HG02884 (cell line): ENCODE measurements around the gene NTM.

Experiments
- ATAC-seq: cut with Tn5 transposase; IDR thresholded peaks from one replicate; pipeline ENCODE4 v1.9.1; 2021; ENCODE audit warnings: mild to moderate bottlenecking, moderate library complexity; ENCODE audit not compliant: unreplicated experiment

NTM gene

DNA sequence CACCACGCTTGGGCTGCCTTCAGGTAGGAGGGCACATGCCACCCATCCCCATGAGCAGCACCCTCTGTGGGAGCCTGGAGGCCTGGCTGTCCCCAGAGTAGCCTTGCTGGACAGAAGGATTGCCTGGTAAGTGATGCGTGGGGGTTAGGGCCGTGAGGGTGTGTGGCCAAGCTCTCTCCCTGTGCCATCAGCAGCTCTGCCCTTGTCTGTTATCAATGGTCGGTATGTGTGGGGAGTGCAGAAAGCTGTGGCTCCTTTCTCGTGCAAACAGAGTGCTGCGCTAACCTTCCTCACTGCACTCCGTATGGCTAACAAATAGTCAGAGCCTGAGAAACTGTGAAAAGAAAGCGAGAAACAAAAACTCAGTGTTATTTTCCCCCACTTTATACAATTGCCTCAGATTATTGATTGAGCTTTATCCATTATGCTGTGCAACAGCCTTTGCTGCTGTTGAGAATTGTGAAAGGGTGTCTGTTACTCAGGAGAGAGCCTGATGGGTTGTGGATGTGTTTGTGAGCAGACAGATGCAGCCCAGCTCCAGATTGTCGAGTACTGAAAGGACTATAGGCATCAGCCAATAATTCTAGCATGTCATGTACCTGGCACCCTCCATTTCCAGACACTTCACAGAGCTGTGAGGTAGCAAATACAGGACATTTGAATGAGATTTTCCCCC is 432.2 kb downstream of the NTM start:
- no peak for ATAC-seq

DNA sequence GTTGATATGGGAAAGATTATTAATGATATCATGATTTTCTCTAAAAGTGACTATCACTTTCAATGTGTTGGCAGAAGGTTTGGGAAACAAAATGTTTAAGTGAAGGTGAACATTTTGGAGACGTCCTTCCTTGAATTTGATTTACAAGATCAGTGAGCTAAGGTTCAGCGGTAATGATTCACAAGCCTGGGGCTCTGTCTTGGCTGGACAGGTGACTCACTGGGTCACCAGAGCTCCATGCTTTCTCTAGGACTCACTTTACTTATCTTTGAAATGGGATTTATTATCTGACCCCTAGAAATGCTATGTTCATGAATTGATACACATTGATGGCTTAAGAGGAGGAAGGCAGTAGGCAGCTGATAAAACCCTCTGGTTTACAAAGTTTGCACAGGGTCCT is 437.5 kb downstream of the NTM start:
- ATAC-seq: no peak

DNA sequence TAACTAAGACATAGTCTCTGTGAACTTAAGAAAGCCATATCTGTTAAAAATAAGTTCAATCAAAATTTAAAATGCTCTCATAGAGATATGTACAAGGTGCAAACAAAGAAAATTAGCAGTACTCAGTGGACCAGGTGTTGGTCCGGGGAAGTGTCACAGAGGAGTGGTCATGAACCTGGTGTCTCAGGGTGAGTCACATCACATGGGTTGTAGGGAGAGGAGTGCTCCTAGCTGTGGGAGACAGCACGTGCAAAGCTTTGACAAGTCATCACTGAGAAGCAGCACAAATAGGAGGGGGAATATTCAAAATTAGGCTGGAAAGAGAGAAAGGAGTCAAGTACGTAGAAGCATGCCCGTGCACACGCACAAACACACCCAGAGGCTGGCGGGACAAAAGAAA is 438.1 kb downstream of the NTM start:
- no peak for ATAC-seq

DNA sequence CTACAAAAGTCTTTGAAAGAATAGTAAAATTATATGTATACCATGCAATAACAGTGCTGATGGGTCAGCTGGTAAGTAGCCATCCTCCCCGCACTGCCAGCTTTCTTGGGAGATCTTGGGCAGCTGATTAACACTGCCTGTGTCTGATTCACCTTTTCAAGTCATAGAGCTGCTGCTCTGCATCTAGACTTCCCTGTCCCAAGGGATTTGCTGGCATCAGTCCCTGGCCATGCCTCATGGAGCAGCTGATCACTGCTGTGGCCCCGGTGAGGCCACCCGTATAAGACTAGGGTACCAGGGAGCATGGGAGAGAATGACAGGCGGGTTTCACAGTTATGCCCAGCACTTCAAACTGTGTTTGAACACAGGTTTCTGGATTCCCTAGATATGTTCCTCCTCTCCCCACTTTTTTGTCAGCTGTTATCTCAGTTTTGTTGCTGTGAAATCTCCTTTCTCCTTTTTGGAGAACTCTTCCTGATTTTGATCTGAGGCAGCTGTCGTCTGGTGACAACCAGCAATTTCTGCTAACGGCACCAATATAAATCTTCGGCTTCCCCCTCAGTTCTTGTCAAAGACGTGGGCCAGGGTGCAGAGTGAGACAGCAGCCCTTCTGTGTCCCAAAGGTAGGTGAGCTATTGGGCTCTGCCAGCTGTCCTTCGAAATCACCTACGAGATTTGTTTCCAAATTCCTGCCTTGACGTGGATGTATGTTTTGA is 438.9 kb downstream of the NTM start:
- ATAC-seq: no peak

DNA sequence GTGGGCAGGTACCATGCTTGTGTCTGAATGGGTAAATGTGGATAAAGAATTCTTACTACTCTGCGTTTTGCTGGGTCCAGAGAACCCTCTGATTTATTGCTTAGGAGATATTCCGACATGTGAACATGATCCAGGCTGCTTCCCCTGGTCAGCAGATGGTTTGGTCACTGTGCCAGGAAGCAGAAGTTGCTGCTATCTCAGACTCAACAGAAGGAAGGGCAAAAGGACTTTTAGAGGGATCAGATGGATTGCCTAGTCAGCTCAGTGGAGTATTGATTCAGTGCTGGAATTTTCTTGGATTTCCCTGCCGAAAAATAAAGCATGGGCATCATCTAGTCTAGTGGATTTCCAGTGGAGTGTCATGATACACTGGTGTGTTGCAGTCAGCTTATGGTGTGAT is 440.1 kb downstream of the NTM start:
- ATAC-seq: no peak

DNA sequence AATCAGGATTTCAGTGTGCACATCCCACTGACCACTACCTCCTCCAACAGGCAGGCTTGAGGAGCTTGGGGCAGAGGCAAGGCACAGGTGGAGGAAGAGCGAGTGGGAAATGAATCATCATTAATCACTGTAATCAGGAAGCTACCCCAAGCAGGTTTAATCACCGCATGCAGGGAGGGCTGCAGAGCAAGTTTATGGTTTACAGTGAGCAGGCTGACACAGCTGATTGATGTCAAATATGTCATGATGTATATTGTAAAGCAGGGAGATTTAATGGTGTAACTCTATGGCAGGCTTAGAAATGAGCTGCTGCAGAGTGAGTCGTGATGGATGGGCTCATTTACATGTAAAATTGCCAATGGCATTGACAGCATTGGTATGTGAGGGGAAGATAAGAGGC is 441.0 kb downstream of the NTM start:
- no peak for ATAC-seq

DNA sequence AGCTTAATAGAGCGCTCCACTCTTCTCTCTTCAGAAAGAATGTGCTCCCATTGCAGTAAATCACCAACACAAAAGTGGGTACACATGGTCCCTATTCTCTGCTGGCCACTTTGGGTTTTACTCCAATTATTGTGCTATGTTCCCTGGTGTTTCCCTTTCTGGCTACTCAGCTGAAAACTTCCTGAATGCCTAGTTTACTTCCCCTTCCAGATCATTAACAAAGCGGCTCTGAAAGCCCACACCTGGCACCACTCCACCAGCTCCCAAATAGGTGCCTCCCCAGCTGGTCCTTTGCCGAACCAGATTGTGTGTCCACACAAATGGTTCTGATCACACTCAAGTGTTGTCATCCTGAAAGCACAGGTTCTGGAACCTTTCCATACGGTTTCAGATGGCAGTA is 443.7 kb downstream of the NTM start:
- no peak for ATAC-seq

DNA sequence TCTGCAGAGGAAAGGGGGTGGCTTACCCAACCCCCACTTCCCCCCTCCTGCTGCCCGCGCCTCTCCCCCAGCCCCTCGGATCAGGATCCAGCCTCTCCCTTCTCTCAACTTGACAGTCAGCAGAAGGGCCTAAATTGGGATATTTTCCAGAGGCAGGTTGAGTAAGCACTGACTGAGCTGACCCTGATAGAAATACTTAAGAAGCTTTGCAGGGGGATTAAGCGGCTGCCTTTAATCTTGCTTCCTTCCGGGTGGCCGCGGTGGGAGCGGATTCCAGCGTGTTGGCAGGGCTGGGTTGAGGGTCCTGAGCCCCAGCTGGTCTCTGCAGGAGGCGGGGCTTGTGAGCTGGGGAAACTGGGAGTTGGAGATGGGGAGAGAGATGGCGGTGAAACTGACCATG is 445.2 kb downstream of the NTM start:
- no peak for ATAC-seq

DNA sequence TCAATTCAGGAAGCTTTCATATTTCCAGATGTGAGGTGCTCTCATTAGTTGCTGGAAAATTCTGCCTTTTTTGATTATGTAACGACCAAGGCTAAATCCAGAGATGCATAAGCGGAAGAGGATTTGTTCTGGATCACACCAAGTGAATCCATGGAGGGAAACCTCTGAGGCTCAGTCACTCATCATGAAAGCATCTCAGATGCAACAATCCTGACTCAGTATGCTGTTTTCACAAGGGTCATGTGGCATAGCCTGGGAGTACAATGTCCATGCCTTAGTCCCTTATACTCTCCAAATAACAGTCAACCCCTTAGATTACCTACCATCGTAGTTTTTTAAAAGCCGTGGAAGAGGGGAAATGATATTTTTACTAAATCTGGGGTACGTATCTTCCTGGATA is 445.6 kb downstream of the NTM start:
- ATAC-seq: no peak

DNA sequence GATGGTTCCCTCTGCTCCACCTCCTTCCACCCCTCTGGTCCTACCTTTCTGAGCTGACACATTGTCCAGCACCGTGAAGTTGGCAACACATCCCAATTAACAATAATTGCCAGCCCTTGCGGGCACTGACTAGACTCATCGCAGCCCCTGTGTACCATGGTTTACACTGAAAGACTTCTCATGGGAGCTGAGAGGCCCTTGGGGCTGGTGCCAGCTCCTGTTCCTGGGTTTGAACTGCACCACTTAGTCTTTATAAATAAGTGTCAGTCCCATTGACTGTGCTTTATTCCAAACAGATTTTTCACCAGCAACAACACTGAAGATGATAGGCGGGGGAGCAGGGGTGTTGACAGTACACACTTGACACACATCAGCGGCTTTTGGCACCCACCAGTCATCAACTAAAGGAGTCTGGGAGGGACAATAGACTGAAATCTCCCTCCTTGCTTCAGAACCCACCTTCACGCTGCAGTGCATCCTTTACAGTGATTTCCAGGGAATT is 447.3 kb downstream of the NTM start:
- ATAC-seq: no peak

DNA sequence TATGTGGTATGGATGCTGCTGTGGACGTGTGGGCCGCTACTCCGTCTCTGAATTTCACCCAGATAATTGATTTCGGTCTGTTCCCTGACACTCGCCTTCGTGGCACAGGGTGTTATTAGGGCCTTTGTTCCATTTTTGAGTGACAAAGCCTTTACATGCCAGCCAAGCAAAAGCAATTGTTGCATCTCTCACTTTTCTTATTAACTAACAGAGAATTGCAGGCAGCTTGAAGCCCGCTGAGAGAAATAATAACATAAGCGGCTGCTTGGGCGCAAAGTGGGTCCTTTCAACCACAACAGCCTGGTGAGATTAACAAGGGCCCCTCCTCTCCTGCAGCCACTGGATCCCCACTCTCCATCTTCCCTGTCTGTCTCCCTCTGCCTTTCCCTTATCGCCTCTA is 449.4 kb downstream of the NTM start:
- ATAC-seq: no peak

DNA sequence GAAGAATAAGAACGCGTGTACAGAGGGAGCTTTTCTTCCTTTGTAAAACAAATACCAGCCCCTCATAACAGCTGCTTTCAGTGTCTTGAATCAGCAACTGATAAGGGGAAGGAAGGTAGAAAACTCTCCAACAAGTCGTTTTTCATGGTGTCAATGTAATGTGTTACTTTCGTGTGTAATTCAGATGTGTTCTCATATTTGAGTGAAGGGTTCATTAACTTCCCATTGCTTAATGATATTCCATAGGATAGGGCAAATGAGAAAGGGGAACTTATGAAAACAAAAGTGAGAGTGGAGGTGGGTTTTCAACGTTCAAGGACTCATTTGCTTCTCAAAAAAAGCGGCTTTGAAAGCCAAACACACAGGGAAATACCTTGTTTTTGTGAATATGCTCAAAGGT is 452.1 kb downstream of the NTM start:
- no peak for ATAC-seq

DNA sequence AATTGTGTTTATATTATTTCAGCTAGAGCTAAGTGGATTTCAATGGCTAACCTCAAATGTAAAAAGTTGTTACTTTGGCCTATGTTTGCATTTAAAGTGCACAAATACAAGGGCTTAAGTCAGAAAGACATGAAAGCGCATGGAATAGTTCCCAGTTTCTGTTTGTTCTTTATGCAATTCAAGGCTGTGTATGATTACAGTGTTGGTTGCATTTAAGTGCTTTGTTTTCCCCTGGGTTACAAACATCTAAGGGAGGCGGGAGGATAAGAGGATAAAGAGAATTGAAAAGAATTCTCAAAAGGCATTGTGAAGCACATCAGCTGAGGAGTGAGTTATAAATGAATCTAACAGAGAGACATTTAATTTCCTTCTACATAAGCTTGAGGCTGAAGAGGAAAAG is 453.4 kb downstream of the NTM start:
- no peak for ATAC-seq

DNA sequence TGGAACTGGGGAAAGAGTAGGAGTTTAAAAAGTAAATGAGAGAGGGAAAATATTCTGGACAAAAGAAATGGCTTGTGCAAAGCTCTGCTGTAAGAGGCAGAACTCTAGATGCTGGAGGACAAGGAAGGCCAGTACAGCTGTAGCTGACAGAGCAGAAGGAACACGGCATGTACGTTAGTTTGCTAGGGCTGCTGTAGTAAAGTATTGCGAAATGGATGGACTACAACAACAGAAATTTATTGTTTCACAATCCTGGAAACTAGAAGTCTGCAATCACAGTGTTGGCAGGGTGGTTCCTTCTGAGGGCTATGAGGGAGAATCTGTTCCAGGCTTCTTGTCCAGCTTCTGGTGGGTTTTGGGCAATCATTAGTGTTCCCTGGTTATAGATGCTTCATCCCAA is 454.4 kb downstream of the NTM start:
- ATAC-seq: no peak

DNA sequence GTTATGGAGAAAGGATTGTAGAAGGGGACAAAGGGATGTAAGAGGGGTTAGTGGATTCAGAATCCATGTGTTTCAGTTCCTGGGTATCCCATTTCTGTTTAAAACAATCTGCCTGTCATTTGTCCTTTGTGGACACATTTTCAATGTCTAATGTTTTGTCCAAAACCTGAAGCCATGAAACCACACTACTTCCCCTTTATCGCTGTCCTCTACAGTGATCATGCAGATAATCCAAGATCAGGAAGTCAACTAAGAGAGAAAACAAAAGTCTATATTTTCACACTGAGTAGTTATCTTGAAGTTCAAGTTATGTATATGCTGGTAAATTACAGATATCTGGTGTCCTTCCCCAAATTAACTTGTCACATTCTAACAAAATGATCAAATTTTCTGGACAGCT is 457.0 kb downstream of the NTM start:
- no peak for ATAC-seq

DNA sequence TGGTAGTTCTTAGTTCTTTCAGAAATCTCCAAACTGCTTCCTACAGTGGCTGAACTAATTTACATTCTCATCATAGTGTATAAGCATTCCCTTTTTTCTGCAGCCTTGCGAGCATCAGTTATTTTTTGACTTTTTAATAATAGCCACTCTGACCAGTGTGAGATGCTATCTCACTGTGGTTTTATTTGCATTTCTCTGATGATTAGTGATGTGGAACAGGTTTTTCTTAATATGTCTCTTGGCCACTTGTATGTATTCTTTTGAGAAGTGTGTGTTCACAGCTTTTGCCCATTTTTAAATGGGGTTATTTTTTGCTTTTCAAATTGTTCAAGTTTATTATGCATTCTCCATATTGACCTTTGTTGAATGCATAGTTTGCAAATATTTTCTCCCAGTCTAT is 459.3 kb downstream of the NTM start:
- peak; percentile 77 for ATAC-seq

DNA sequence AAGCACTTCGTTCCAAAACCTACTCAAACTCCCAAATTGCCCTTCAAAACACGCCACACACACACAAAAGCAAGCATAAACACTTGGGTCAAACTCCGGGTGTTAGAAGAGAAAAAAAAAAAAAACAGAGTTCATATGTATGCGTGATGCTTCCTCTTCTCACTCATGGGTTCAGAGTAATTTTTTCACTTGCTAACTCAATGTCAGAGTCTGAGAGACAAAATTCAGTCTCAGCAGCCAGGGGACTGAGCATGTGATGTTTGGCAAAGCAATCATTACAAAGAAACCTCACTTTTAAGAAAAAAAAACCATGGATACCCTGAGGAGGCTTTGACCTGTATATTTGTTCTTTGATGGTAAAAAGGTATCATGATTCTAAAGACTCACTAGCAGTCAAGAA is 461.7 kb downstream of the NTM start:
- ATAC-seq: no peak

DNA sequence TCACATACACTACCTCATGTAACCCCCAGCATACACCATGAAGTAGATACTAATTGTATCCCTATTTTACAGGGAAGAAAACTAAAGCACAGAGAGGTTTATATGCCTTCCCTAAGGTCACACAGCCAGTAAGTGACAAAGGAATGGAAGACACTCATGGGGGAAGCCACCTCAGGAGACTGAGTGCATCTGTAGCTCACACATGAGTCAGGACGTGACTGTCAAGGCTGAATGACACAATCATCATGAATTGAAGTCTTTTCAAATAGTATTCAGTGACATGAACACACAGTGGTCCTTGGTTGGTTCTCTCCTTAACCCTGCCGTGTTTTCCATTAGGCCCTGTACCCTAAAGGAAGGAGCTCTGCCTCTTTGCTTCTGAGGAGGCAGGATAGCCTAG is 463.0 kb downstream of the NTM start:
- ATAC-seq: no peak

DNA sequence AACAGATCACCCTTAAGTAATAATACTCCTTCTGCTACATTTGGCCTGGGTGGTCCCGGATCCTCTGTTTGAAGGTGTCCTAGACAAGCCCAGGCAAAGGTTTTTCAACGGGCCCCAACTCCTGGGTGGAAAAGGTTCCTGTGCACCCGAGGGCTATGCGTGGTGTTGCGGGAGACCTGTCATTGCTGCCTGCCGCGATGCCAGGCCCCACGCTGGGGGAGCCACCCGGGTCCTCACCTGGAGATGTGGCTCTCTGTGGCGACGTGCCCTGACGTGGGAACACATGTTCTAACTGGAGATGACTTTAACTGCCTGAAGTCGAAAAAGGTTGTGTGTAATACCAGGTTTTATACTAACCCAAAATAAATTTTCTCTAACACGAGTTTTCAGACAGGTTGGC is 467.1 kb downstream of the NTM start:
- no peak for ATAC-seq

DNA sequence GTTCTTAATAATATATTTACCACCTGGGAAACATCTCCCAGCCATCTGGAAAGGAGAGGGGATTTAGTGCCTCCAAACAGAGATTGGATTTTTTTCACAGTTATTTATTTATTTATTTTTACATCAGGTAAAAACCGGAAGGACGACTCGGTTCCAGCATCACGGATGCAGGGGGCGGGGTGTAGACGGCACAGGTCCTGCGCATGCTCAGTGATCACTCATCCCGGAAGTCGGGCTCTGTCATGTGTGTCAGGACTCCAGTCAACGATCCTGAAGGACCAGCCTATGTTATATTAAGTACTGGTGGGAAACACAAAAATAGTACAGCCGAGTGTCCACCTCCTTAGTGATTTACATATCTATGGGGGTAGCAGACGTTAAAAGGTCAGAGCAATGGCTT is 467.6 kb downstream of the NTM start:
- no peak for ATAC-seq

DNA sequence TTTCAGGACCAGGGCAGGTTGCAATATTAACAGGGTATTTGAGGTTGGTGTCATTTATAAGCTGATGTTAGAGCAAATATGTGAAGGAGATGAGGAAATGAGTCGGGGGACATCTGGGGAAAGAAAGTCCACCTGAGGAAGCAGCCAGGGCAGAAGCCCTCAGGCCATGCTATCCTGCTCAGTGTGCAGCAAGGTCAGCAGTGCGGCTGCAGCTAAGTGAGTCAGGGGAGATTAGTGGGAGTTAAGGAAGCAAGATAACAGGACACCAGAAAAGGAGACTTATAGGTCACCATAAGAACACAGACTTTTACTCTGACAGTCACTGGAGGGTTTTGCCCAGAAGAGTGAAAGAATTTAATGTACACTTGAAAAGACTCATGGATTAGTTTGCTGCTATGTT is 468.9 kb downstream of the NTM start:
- ATAC-seq: no peak

DNA sequence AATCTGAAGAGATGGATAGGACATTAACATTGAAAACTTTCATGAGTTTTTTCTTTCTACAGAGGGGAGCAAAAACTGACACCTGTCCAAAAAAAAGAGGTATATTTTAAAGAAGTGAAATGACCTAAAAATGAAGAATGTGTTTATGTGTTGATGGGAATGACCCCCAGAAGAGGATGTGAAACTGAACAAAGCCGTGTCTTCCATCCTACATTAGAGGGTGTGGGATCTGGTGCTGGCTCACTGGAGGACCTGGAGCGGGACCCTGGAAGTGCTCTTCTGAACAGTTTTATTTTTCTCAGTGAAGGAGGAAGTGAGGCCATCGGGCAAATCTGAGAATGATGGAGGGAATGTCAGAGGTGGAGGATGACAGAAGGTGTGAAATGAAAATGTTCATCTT is 470.1 kb downstream of the NTM start:
- ATAC-seq: no peak

DNA sequence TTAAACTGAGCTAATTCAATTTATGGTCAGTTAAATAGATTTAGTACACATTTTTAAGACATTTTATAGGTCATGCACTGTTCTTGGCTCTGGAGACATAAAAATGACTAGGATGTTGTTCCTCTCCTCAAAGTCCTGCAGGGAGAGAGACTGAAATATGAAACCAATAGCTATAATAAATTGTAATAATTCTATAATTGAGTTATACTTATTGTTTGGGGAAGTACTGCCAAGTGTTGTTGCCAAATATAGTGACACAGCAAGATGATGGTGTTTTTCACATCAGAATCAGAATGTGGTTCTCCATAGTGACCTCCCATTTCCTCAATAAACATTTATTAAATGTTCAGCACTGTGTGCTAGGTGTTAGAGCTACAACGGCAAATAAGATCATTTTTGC is 470.6 kb downstream of the NTM start:
- no peak for ATAC-seq
